GM12878 (cell line): ENCODE data around the gene EPS8L1. TPM values are rescaled to one million over a fixed set of nuclear protein-coding genes. Genes with fewer than 3 reads are reported as not detected.
A peak's percentile ranks its signal among the peaks of the same experiment; 100 is the strongest.

ENCODE experiments used
- BMI1 ChIP-seq: fragments of 450-650 bp; IDR thresholded peaks from 2 replicates; pipeline ENCODE4 v1.6.1; 2016; ENCODE audit warnings: mild to moderate bottlenecking, moderate library complexity, borderline replicate concordance
- CHD2 ChIP-seq: IDR thresholded peaks from 2 replicates; pipeline ENCODE4 v1.6.1; 2011; ENCODE audit warnings: low read depth, low read length, improper control_type of control experiment, borderline replicate concordance
- CREB1 ChIP-seq: IDR thresholded peaks from 2 replicates; pipeline ENCODE4 v1.6.1; 2012; ENCODE audit warnings: low read depth, mild to moderate bottlenecking, inconsistent platforms
- EGR1 ChIP-seq, 2 experiments: IDR thresholded peaks; 1 replicate in 1 of 2; 2 replicates in 1 of 2; pipeline ENCODE4 v1.6.1; 2011 to 2012; ENCODE audit warnings: low read depth in 2 of 2, low read length in 2 of 2, borderline replicate concordance in 1 of 2, mild to moderate bottlenecking in 1 of 2, moderate library complexity in 1 of 2
- GABPA ChIP-seq: IDR thresholded peaks from 2 replicates; pipeline ENCODE4 v1.6.1; 2014; ENCODE audit warnings: antibody characterized with exemption, low read depth, mild to moderate bottlenecking, inconsistent platforms
- GATAD2B ChIP-seq: fragments of 450-650 bp; conservative IDR thresholded peaks from 2 replicates; pipeline ENCODE4 v1.6.1; 2017; ENCODE audit warnings: low read depth, mild to moderate bottlenecking, moderate library complexity
- HCFC1 ChIP-seq: fragments of 150-350 bp; IDR thresholded peaks from 2 replicates; pipeline ENCODE4 v1.6.1; 2014; ENCODE audit warnings: low read length
- HDGF ChIP-seq: fragments of 450-650 bp; IDR thresholded peaks from 2 replicates; pipeline ENCODE4 v1.6.1; 2016; ENCODE audit warnings: antibody characterized with exemption
- IKZF2 ChIP-seq, 2 experiments: fragments of 450-650 bp; IDR thresholded peaks; 2 replicates each; pipeline ENCODE4 v1.6.1; 2017; ENCODE audit warnings: mild to moderate bottlenecking in 2 of 2, moderate library complexity in 2 of 2
- IRF4 ChIP-seq: IDR thresholded peaks from 2 replicates; pipeline ENCODE4 v1.6.1; 2011; ENCODE audit warnings: low read depth, low read length
- MTA2 ChIP-seq: fragments of 450-650 bp; IDR thresholded peaks from 2 replicates; pipeline ENCODE4 v1.6.1; 2016; ENCODE audit warnings: low read depth, mild to moderate bottlenecking, moderate library complexity
- NFYB ChIP-seq: IDR thresholded peaks from 2 replicates; pipeline ENCODE4 v1.6.1; 2011; ENCODE audit warnings: low read depth, mild to moderate bottlenecking, low read length, improper control_type of control experiment, moderate library complexity; ENCODE audit not compliant: insufficient read depth
- NR2C1 ChIP-seq: fragments of 450-650 bp; IDR thresholded peaks from 2 replicates; pipeline ENCODE4 v1.6.1; 2017; ENCODE audit warnings: antibody characterized with exemption, mild to moderate bottlenecking, moderate library complexity
- PAX8 ChIP-seq: fragments of 450-650 bp; IDR thresholded peaks from 2 replicates; pipeline ENCODE4 v1.6.1; 2017; ENCODE audit warnings: mild to moderate bottlenecking, moderate library complexity
- POLR2AphosphoS2 ChIP-seq: IDR thresholded peaks from 2 replicates; pipeline ENCODE4 v1.6.1; 2011; ENCODE audit warnings: low read depth, mild to moderate bottlenecking, low read length, improper control_type of control experiment, moderate library complexity
- POLR2AphosphoS5 ChIP-seq: IDR thresholded peaks from 2 replicates; pipeline ENCODE4 v1.6.1; 2011; ENCODE audit warnings: mild to moderate bottlenecking, low read length, inconsistent platforms
- RELA ChIP-seq: fragments of 450-650 bp; IDR thresholded peaks from 2 replicates; pipeline ENCODE4 v1.8.0; 2014; ENCODE audit warnings: borderline replicate concordance; ENCODE audit not compliant: partially characterized antibody
- SIX5 ChIP-seq: IDR thresholded peaks from 2 replicates; pipeline ENCODE4 v1.6.1; 2011; ENCODE audit warnings: mild to moderate bottlenecking, low read depth, low read length, moderate library complexity; ENCODE audit not compliant: severe bottlenecking
- SMAD1 ChIP-seq: fragments of 450-650 bp; IDR thresholded peaks from 2 replicates; pipeline ENCODE4 v1.6.1; 2018; ENCODE audit warnings: mild to moderate bottlenecking, low read depth; ENCODE audit not compliant: partially characterized antibody
- SPI1 ChIP-seq: IDR thresholded peaks from 2 replicates; pipeline ENCODE4 v1.6.1; 2011; ENCODE audit warnings: low read depth, mild to moderate bottlenecking, low read length, moderate library complexity, borderline replicate concordance; ENCODE audit not compliant: insufficient read depth
- SRF ChIP-seq, 2 experiments: IDR thresholded peaks; 2 replicates each; pipeline ENCODE4 v1.6.1; 2011; ENCODE audit warnings: low read depth in 2 of 2, low read length in 2 of 2, mild to moderate bottlenecking in 1 of 2, moderate library complexity in 1 of 2
- TARDBP ChIP-seq: IDR thresholded peaks from 2 replicates; pipeline ENCODE4 v1.6.1; 2016; ENCODE audit warnings: borderline replicate concordance
- TBL1XR1 ChIP-seq: IDR thresholded peaks from 2 replicates; pipeline ENCODE4 v1.6.1; 2012; ENCODE audit warnings: low read depth, low read length, improper control_type of control experiment
- YY1 ChIP-seq: IDR thresholded peaks from 2 replicates; pipeline ENCODE4 v1.6.1; 2011; ENCODE audit warnings: low read depth, mild to moderate bottlenecking, low read length
- ZBTB40 ChIP-seq: fragments of 450-650 bp; IDR thresholded peaks from 2 replicates; pipeline ENCODE4 v1.6.1; 2016; ENCODE audit warnings: mild to moderate bottlenecking, moderate library complexity, borderline replicate concordance
- ZNF207 ChIP-seq: fragments of 450-650 bp; IDR thresholded peaks from 2 replicates; pipeline ENCODE4 v1.6.1; 2014; ENCODE audit warnings: antibody characterized with exemption, mild to moderate bottlenecking, borderline replicate concordance
- polyA plus RNA-seq, 11 experiments: library from polyadenylated mRNA; depleted of rRNA in 4 of 11; unstranded in 6 of 11; stranded (reverse) in 5 of 11; fragments of >200 nt; fragmentation: Nextera tagmentation in 4 of 11; fragmentation: Illumina TruSeq in 1 of 11; extraction: Ambion mirVana in 4 of 11; extraction: Trizol in 1 of 11; gene quantifications; 1 replicate in 1 of 11; 2 replicates in 10 of 11; pipeline versions ENCODE4 v1.2.1 to v1.2.3, GENCODE V29; 2011 to 2016; ENCODE audit warnings: inconsistent platforms in 2 of 11, missing spikeins in 2 of 11, low read depth in 1 of 11
- total RNA-seq, 4 experiments: library from RNA; depleted of rRNA in 3 of 4; stranded (reverse); fragments of >200 nt in 3 of 4; fragmentation: Illumina TruSeq in 1 of 4; extraction: Trizol in 1 of 4; gene quantifications; 2 replicates each; pipeline versions ENCODE4 v1.2.1 to v1.2.3, GENCODE V29; 2013 to 2021
- TF ChIP-seq, protein P1 (sequence below): IDR thresholded peaks from 2 replicates; pipeline ENCODE4 v1.6.1; 2012; ENCODE audit warnings: low read depth, low read length, improper control_type of control experiment

EPS8L1 gene
- total and polyA plus RNA-seq, 10 of the 15 experiments (the other 5 are each of a cell fraction or from before 2014, with no cell fraction given) = 0.68 to 2.2 (median 0.96) TPM; not detected in 2

DNA sequence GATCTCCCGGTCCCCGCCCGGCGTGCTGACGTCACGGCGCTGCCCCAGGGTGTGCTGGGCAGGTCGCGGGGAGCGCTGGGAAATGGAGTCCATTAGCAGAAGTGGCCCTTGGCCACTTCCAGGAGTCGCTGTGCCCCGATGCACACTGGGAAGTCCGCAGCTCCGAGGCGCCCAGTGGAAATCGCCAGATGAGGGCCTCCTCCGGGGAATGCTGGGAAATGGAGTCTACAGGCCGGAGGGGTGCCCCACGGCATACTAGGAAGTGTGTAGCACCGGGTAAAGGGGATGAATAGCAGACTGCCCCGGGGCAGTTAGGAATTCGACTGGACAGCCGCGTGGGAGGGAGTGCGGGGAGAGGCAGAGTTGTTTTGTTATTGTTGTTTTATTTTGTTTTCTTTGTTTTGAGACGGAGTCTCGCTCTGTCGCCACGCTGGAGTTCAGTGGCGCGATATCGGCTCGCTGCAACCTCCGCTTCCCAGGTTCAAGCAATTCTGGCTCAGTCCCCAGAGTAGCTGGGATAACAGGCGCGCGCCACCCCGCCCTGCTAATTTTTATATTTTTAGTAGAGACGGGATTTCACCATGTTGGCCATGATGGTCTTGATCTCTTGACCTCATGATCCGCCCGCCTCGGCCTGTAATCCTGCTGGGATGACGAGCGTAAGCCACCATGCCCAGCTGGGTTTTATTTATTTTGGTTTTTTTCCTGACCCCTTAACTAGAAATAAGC, 42.2 kb downstream of the EPS8L1 start (continued):
- peak; percentile 75; the same call in 1 of the 2 replicates for TF ChIP-seq ZBTB40
- TF ChIP-seq IRF4 = no peak
- TF ChIP-seq HDGF = peak; percentile 91
- TF ChIP-seq TARDBP = peak; percentile 85; the same call in 1 of the 2 replicates
- peak; percentile 28 to 34 for TF ChIP-seq IKZF2 (IDR thresholded peaks at IDR 0.05)
- peak; percentile 71 for TF ChIP-seq NR2C1
- peak; percentile 95 for TF ChIP-seq CREB1
- TF ChIP-seq PAX8 = no peak
- peak; percentile 30 for TF ChIP-seq SMAD1
- peak; percentile 57; the same call in 1 of the 2 replicates for TF ChIP-seq NFYB
- peak; percentile 73 for TF ChIP-seq TBL1XR1
- TF ChIP-seq SRF (IDR thresholded peaks at IDR 0.05; ENCODE audit: low read depth in 2 of 2, low read length in 2 of 2) = peak in 1 of 2 experiments; percentile 37; a peak in 1 of 4 replicates
- TF ChIP-seq SPI1 = peak; percentile 51; the same call in 1 of the 2 replicates
- TF ChIP-seq GATAD2B = 0 out of 2 replicates have a peak, but pooled peaks have one; percentile 16
- peak; percentile 59; the same call in 1 of the 2 replicates for TF ChIP-seq ZNF207
- TF ChIP-seq GABPA = peak; percentile 72
- TF ChIP-seq, protein P1, sequence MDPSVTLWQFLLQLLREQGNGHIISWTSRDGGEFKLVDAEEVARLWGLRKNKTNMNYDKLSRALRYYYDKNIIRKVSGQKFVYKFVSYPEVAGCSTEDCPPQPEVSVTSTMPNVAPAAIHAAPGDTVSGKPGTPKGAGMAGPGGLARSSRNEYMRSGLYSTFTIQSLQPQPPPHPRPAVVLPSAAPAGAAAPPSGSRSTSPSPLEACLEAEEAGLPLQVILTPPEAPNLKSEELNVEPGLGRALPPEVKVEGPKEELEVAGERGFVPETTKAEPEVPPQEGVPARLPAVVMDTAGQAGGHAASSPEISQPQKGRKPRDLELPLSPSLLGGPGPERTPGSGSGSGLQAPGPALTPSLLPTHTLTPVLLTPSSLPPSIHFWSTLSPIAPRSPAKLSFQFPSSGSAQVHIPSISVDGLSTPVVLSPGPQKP = peak; percentile 26; the same call in 1 of the 2 replicates
- peak; percentile 85 for TF ChIP-seq YY1
- no peak for TF ChIP-seq MTA2
- no peak for TF ChIP-seq RELA
- TF ChIP-seq POLR2AphosphoS5 = no peak; the same call in 1 of the 2 replicates
- TF ChIP-seq POLR2AphosphoS2 = no peak
- TF ChIP-seq SIX5 = peak; percentile 95
- peak; percentile 96 for TF ChIP-seq HCFC1
- TF ChIP-seq EGR1 (IDR thresholded peaks at IDR 0.05; ENCODE audit: borderline replicate concordance in 1 of 2, low read depth in 2 of 2, low read length in 2 of 2) = peak in 1 of 2 experiments; percentile 91; a peak in 1 of 3 replicates
- TF ChIP-seq CHD2 = peak; percentile 85
- no peak for TF ChIP-seq BMI1
